GM19023 (cell line): Measurements from ENCODE around the gene MYOM1.
"Not testable (repeated sequence)": the region's sequence is repeated elsewhere in the genome, so short reads cannot be mapped to it uniquely, and the experiment has no call there.

Experiments used
- ATAC-seq: cut with Tn5 transposase; IDR thresholded peaks from one replicate; pipeline ENCODE4 v1.9.1; 2021; ENCODE audit warnings: mild to moderate bottlenecking, moderate library complexity; ENCODE audit not compliant: unreplicated experiment

MYOM1 gene

GRCh38 chr18:3061581-3062312 is 158.0 kb downstream of the MYOM1 start:
- ATAC-seq = no peak

DNA sequence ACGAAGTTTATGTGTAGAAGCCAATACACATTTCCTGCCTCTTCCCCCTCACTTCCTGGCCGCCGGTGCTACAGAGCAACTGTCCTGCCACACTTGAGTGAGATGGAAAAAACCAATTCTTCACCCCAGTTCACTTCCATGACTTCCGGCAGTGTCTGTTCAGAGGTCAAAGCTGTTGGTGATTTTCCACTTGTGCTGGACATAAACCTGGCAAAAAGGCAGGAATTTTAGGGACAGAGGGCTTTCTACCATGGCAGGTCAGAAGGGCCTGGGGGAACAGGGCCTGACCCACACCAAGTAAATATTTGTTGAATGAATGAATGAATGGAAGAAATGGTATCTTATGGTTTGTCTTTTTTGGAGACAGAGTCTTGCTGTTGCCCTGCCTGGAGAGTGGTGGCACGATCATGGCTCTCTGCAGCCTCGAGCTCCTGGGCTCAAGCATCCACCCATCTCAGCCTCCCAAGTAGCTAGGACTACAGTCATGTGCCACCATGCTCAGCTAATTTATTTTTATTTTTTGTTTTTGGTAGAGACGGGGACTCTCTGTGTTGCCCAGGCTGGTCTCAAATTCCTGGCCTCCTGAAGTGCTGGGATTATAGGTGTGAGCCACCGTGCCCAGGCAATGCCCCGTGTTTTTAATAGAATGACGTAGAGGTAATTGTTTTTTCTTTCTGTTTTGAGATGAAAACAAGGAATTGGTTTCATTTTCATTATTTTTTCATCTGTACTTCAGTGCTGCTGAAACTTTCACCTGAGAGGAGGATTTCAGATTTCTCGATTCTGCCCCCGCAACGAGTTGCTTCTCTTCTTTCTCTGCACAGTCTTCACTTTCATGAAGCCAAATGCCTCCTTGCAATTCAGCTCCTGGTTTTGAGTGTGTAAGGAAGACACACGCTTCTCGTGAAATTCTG is 158.8 kb downstream of the MYOM1 start:
- no peak for ATAC-seq

DNA sequence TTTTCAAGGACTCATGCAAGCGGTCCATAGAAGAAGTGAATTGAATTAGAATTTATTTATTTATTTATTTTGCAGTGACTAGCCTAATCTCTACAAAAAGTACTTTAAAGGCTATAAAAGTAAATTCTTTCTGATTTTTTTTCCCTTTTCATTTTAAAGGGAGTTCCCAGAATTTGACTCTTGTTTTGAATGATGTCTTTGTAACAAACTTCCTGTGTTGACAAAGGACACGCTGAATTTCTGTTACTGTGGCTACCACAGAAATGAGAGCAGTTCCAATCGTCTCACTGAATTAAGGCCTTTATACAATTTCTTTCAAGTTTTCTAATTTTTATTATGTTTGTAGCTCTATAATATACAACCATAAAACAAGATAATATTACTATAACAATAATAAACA is 160.5 kb downstream of the MYOM1 start:
- no peak for ATAC-seq

DNA sequence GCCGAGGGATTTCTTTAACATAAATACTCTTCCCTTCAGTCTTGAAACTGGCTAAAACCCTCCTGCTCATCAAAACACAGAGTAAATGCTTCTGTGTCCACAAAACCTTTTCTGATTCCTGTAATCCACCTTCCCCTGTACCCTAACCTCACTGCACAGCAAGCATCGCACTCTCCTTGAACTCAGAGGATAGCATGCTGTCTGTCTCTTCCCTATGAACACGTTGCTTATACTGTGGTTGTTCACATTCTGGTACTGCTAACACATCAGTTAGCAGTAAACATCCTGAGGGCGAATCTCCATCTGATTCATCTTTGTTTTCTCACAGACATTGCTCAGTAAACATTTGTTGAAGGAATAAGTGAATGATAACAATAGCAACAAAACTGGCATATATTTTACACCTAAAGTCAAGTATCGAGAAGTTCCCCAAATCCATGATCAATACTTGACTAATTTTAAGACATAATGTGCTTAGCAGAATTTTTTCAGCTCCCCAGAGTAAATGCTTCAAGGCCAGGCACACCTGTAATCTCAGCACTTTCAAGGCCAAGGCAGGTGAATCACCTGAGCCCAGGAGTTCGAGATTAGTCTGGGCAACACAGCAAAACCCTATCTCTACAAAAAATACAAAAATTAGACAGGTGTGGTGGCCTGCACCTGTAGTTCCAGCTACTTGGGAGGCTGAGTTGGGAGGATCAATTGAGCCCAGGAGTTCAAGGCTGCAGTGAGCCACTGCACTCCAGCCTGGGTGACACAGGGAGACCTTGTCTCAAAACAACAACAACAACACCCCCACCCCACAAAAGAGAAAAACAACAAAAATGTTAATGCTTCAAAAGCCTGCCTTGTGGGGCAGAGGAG is 161.2 kb downstream of the MYOM1 start:
- ATAC-seq = no peak

- ATAC-seq = no peak
Measured at GRCh38 chr18:3057526-3057925, 162.2 kb downstream of the MYOM1 start.

- no peak for ATAC-seq
Measured at GRCh38 chr18:3056311-3056710, 163.5 kb downstream of the MYOM1 start.

DNA sequence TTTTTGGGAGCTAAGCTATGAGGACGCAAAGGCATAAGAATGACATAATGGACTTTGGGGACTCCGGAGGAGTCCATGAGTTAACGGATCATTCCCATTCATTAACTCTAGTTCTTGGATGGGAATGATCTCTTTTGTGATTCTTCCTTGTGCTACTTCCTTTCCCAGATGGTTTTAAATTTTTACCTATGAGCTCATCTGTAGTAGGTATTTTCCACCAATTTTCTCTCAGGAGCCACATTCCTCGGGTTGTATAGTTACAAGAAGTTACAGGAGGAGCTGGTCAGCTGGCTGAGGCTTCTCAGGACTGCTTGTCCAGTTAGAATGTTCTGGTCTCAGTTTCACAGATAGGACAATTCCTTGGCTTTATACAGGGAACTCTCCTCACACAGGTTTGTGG is 164.0 kb downstream of the MYOM1 start:
- no peak for ATAC-seq

DNA sequence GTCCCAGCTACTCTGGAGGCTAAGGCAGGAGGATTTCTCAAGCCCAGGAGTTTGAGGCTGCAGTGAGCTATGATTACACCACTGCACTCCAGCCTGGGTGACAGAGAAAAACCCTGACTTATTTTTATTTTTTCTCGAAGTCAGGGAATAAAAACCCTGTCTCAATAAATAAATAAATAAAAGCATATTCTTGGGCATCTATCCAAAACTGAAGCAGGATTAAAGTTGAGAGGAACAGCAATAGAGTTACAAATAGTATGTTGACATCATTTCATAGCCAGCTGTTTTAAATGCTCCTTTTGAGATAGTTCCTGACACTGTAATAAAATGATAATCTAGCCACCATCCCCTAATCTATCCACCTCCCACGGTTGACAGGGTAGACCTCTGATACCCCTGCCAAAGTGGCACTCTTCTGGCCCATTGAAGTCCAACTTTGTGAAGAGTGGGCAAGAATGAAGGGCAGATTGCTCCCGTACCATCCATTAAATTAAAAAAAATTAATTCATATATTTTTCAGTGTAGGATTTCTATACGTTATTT is 164.5 kb downstream of the MYOM1 start:
- no peak for ATAC-seq

DNA sequence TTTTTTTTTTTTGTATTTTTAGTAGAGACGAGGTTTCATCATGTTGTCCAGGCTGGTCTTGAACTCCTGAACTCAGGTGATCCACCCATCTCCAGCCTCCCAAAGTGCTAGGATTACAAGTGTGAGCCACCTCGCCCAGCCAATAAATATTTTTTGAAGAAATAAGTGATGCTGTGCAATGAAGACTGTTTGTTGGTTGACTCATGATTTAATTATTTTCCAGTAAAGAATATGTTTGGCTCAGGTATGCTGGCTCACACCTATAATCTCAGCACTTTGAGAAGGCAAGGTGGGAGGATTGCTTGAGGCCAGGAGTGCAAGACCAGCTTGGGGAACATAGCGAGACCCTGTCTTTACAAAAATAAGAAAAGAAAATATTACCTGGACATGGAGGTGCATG is 165.0 kb downstream of the MYOM1 start:
- ATAC-seq = no peak

DNA sequence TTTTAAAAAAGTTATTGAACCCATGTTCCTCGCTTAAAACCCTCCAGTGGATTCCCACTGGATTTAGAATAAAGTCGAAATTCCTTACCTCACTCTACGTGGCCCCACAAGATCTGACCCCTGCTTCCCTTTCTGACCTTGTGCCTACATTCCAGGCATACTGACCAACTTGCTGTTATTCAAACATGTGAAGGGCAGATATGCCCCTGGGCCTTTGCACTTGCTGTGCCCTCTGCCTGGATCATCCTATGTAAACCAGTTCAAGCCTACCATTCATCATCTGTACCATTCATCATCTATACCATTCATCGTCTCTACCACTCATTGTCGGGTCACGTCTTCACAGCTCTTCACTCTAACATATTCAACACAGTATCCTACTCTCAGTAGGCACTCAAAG is 165.6 kb downstream of the MYOM1 start:
- no peak for ATAC-seq

- ATAC-seq = no peak
Measured at GRCh38 chr18:3053081-3053480, 166.7 kb downstream of the MYOM1 start.

GRCh38 chr18:3052411-3052758 is 167.4 kb downstream of the MYOM1 start:
- ATAC-seq = no peak

DNA sequence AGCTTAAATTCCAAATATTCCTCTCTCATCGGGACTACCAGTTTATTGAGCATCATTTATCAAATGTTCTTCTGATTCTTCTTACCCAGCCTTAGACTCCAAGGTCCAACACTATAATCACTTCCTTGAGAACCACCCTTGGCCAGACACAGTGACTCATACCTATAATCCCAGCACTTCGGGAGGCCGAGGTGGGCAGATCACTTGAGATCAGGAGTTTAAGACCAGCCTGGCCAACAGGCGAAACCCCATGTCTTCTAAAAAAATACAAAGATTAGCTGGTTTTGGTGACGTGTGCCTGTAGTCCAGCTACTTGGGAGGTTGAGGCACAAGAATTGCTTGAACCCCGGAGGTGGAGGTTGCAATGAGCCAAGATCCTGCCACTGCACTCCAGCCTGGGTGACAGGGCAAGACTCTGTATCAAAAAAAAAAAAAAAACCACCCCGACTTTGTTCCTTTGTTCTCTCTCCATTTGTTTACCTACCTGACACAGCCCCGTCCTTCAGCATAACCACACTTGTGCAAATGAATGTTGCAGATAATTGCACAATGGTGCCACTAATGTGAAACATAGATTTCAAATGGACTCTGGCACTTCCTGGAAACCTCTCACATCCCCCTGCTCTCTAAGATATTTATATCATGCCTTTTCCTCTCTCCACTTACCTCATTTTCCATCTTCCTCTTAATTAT is 167.9 kb downstream of the MYOM1 start:
- ATAC-seq = no peak

- not testable (repeated sequence) for ATAC-seq
Measured at GRCh38 chr18:3049897-3050454, 169.8 kb downstream of the MYOM1 start.

DNA sequence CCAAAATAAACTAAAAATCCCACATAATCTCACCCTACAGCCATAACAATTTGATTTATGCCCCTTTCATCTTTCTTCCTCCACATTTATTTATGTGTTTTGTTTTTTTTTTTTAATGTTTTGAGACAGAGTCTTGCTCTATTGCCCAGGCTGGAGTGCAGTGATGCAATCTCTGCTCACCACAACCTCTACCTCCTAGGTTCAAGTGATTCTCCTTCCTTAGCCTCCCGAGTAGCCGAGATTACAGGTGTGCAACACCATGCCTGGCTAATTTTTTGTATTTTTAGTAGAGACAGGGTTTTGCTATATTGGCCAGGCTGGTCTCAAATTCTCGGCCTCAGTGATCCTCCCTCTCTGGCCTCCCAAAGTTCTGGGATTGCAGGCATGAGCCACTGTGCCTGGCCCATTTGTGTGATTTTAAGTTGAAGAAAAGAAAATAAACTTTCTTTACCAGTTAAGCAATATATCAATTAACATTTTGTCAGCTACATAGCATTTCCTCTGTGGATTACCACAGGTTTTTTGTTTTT is 170.9 kb downstream of the MYOM1 start:
- no peak for ATAC-seq

GRCh38 chr18:3048121-3048520 is 171.6 kb downstream of the MYOM1 start:
- no peak for ATAC-seq

GRCh38 chr18:3046216-3046808 is 173.5 kb downstream of the MYOM1 start:
- ATAC-seq = peak; percentile 73

GRCh38 chr18:3044931-3045698 is 174.7 kb downstream of the MYOM1 start:
- ATAC-seq = no peak

DNA sequence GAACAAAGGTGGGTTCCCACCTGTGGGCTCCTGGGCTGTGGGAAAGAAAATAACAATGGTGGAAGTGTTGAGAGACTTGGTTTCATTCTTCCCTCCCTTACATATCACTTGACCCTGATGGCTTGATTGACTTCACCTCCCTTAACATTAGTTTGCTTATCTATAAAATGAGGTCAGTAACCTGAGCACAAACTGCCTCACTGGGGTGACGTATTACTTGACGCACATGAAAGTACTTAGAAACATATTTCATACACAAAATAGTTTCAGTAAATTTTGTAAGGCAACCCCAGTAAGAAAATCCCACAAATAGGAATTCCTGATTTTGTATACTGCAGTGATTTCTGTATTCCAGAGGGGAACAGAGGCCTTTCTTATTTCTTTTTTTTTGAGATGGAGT is 177.4 kb downstream of the MYOM1 start:
- ATAC-seq = no peak
